ENCODE results near the gene SHISAL2B.

Gene SHISAL2B

DNA sequence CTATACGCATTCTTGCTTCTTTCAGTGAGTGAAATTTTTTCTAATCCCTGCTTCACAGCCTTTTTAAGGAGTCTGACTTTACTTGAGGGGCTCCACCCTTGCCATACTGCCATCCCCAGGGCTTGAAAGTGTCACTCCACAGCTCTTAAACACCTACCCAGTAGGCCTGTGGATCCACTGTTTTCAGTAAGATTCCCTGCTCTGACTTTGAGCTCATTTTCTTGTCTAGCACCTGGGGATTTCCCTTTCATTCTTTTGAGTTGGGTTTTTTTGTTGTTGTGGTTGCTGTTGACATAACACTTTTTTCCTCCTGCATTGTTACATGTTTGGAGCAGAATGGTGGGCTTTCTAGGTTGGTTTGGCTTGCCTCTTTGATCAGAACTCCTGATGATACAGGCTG, 54.6 kb downstream of the SHISAL2B start:
- Histone ChIP-seq H3K9ac (ENCODE audit: low read length) (no peak overlapping the region), H2AFZ (ENCODE audit: low read depth, low read length) (no peak overlapping the region), H3K18ac (ENCODE audit: low read depth in 1 of 2, low read length in 2 of 2) (no peak overlapping the region), H3K4ac (ENCODE audit: low read depth in 1 of 2, low read length in 2 of 2) (no peak overlapping the region), H3K4me3 (ENCODE audit: insufficient read depth in 1 of 2, low read depth in 1 of 2, low read length in 2 of 2) (no peak overlapping the region), H3K23ac (ENCODE audit: low read length in 2 of 2) (no peak overlapping the region), H3K79me1 (replicated peaks; ENCODE audit: low read length, poor library complexity, severe bottlenecking) (peaks cover 26% of the 10 kb centered on the region), H3K9me3 (ENCODE audit: control insufficient read depth, low read length) (no peaks in the 10 kb centered on the region), H3K27me3 (ENCODE audit: control insufficient read depth in 1 of 2, insufficient read depth in 1 of 2, low read length in 2 of 2) (no peaks in the 10 kb centered on the region), H2AK5ac (ENCODE audit: low read length, severe bottlenecking) (no peak overlapping the region), H3K36me3 (ENCODE audit: control insufficient read depth in 1 of 2, insufficient read depth in 2 of 2, low read depth in 1 of 2, low read length in 2 of 2) (peaks cover 0 to 23% of the 10 kb centered on the region in 2 experiments), H2BK5ac (ENCODE audit: low read depth, low read length, poor library complexity, severe bottlenecking) (no peak overlapping the region), H4K8ac (ENCODE audit: low read length) (no peak overlapping the region), H3K4me1 (ENCODE audit: control insufficient read depth, insufficient read depth, low read depth, low read length) (no peaks in the 10 kb centered on the region), H3K27ac (ENCODE audit: low read length, poor library complexity, severe bottlenecking) (no peak overlapping the region), H4K91ac (ENCODE audit: low read length) (no peak overlapping the region), H3K4me2 (ENCODE audit: low read length, poor library complexity, severe bottlenecking) (no peak overlapping the region), H3K14ac (ENCODE audit: low read length in 2 of 2) (no peak overlapping the region), H2BK12ac (ENCODE audit: low read length in 2 of 2) (no peak overlapping the region), H2BK120ac (ENCODE audit: low read depth, low read length) (no peak overlapping the region), H2BK15ac (ENCODE audit: low read depth, poor library complexity, severe bottlenecking) (no peak overlapping the region)
- no peak for DNase-seq
- WGBS: 100% methylated on average over 1 of the region's 1 CpG

GRCh38 chr5:64746446-64746845, 56.1 kb downstream of the SHISAL2B start:
- no peak overlapping the region for H3K4me2 ChIP-seq (ENCODE audit: low read length, poor library complexity, severe bottlenecking)
- no peak for DNase-seq
- no peak overlapping the region for H3K4ac ChIP-seq (ENCODE audit: low read depth in 1 of 2, low read length in 2 of 2)
- no peak overlapping the region for H3K4me3 ChIP-seq (ENCODE audit: insufficient read depth in 1 of 2, low read depth in 1 of 2, low read length in 2 of 2)
- H2BK15ac ChIP-seq (ENCODE audit: low read depth, poor library complexity, severe bottlenecking): no peak overlapping the region
- no peak overlapping the region for H2AK5ac ChIP-seq (ENCODE audit: low read length, severe bottlenecking)
- H3K18ac ChIP-seq (ENCODE audit: low read depth in 1 of 2, low read length in 2 of 2): no peak overlapping the region
- 94% methylated on average over 1 of the region's 1 CpG for WGBS
- H2BK12ac ChIP-seq (ENCODE audit: low read length in 2 of 2): no peak overlapping the region
- no peak overlapping the region for H3K14ac ChIP-seq (ENCODE audit: low read length in 2 of 2)
- H3K36me3 ChIP-seq (ENCODE audit: control insufficient read depth in 1 of 2, insufficient read depth in 2 of 2, low read depth in 1 of 2, low read length in 2 of 2): peaks cover 0 to 19% of the 10 kb centered on the region in 2 experiments
- H3K9ac ChIP-seq (ENCODE audit: low read length): no peak overlapping the region
- H3K27me3 ChIP-seq (ENCODE audit: control insufficient read depth in 1 of 2, insufficient read depth in 1 of 2, low read length in 2 of 2): no peaks in the 10 kb centered on the region
- no peak overlapping the region for H2BK120ac ChIP-seq (ENCODE audit: low read depth, low read length)
- no peak overlapping the region for H2AFZ ChIP-seq (ENCODE audit: low read depth, low read length)
- H3K79me1 ChIP-seq (replicated peaks; ENCODE audit: low read length, poor library complexity, severe bottlenecking): peaks cover 25% of the 10 kb centered on the region
- no peak overlapping the region for H3K27ac ChIP-seq (ENCODE audit: low read length, poor library complexity, severe bottlenecking)
- no peaks in the 10 kb centered on the region for H3K9me3 ChIP-seq (ENCODE audit: control insufficient read depth, low read length)
- H3K23ac ChIP-seq (ENCODE audit: low read length in 2 of 2): no peak overlapping the region
- H4K91ac ChIP-seq (ENCODE audit: low read length): no peak overlapping the region
- no peak overlapping the region for H2BK5ac ChIP-seq (ENCODE audit: low read depth, low read length, poor library complexity, severe bottlenecking)
- no peaks in the 10 kb centered on the region for H3K4me1 ChIP-seq (ENCODE audit: control insufficient read depth, insufficient read depth, low read depth, low read length)
- H4K8ac ChIP-seq (ENCODE audit: low read length): no peak overlapping the region

- H3K18ac ChIP-seq (ENCODE audit: low read depth in 1 of 2, low read length in 2 of 2): no peak overlapping the region
- no peak overlapping the region for H3K14ac ChIP-seq (ENCODE audit: low read length in 2 of 2)
- H2AK5ac ChIP-seq (ENCODE audit: low read length, severe bottlenecking): no peak overlapping the region
- WGBS: 81% methylated on average over 3 of the region's 4 CpGs
- no peak overlapping the region for H2BK120ac ChIP-seq (ENCODE audit: low read depth, low read length)
- peaks cover 25% of the 10 kb centered on the region for H3K79me1 ChIP-seq (replicated peaks; ENCODE audit: low read length, poor library complexity, severe bottlenecking)
- no peak overlapping the region for H3K4ac ChIP-seq (ENCODE audit: low read depth in 1 of 2, low read length in 2 of 2)
- no peak overlapping the region for H4K91ac ChIP-seq (ENCODE audit: low read length)
- no peaks in the 10 kb centered on the region for H3K27me3 ChIP-seq (ENCODE audit: control insufficient read depth in 1 of 2, insufficient read depth in 1 of 2, low read length in 2 of 2)
- no peak overlapping the region for H3K23ac ChIP-seq (ENCODE audit: low read length in 2 of 2)
- no peak overlapping the region for H3K27ac ChIP-seq (ENCODE audit: low read length, poor library complexity, severe bottlenecking)
- no peak overlapping the region for H3K4me2 ChIP-seq (ENCODE audit: low read length, poor library complexity, severe bottlenecking)
- no peak overlapping the region for H4K8ac ChIP-seq (ENCODE audit: low read length)
- DNase-seq: no peak
- H3K9ac ChIP-seq (ENCODE audit: low read length): no peak overlapping the region
- H2AFZ ChIP-seq (ENCODE audit: low read depth, low read length): no peak overlapping the region
- no peak overlapping the region for H2BK12ac ChIP-seq (ENCODE audit: low read length in 2 of 2)
- no peak overlapping the region for H2BK15ac ChIP-seq (ENCODE audit: low read depth, poor library complexity, severe bottlenecking)
- H3K9me3 ChIP-seq (ENCODE audit: control insufficient read depth, low read length): no peaks in the 10 kb centered on the region
- no peaks in the 10 kb centered on the region for H3K4me1 ChIP-seq (ENCODE audit: control insufficient read depth, insufficient read depth, low read depth, low read length)
- no peak overlapping the region for H3K4me3 ChIP-seq (ENCODE audit: insufficient read depth in 1 of 2, low read depth in 1 of 2, low read length in 2 of 2)
- no peak overlapping the region for H2BK5ac ChIP-seq (ENCODE audit: low read depth, low read length, poor library complexity, severe bottlenecking)
- peaks cover 0 to 31% of the 10 kb centered on the region in 2 experiments for H3K36me3 ChIP-seq (ENCODE audit: control insufficient read depth in 1 of 2, insufficient read depth in 2 of 2, low read depth in 1 of 2, low read length in 2 of 2)
Measured at GRCh38 chr5:64749385-64749784, 59.1 kb downstream of the SHISAL2B start.

- peaks cover 18% of the 10 kb centered on the region for H3K79me1 ChIP-seq (replicated peaks; ENCODE audit: low read length, poor library complexity, severe bottlenecking)
- H3K14ac ChIP-seq (ENCODE audit: low read length in 2 of 2): no peak overlapping the region
- DNase-seq: no peak
- no peaks in the 10 kb centered on the region for H3K27me3 ChIP-seq (ENCODE audit: control insufficient read depth in 1 of 2, insufficient read depth in 1 of 2, low read length in 2 of 2)
- no peak overlapping the region for H3K4ac ChIP-seq (ENCODE audit: low read depth in 1 of 2, low read length in 2 of 2)
- no peak overlapping the region for H3K27ac ChIP-seq (ENCODE audit: low read length, poor library complexity, severe bottlenecking)
- no peak overlapping the region for H4K91ac ChIP-seq (ENCODE audit: low read length)
- no peak overlapping the region for H2AK5ac ChIP-seq (ENCODE audit: low read length, severe bottlenecking)
- no peak overlapping the region for H3K4me3 ChIP-seq (ENCODE audit: insufficient read depth in 1 of 2, low read depth in 1 of 2, low read length in 2 of 2)
- no peaks in the 10 kb centered on the region for H3K9me3 ChIP-seq (ENCODE audit: control insufficient read depth, low read length)
- H4K8ac ChIP-seq (ENCODE audit: low read length): no peak overlapping the region
- WGBS: no CpG with 5 or more reads among the region's 2 CpGs
- H2BK120ac ChIP-seq (ENCODE audit: low read depth, low read length): no peak overlapping the region
- no peak overlapping the region for H2BK12ac ChIP-seq (ENCODE audit: low read length in 2 of 2)
- H3K18ac ChIP-seq (ENCODE audit: low read depth in 1 of 2, low read length in 2 of 2): no peak overlapping the region
- no peak overlapping the region for H2AFZ ChIP-seq (ENCODE audit: low read depth, low read length)
- no peak overlapping the region for H3K4me2 ChIP-seq (ENCODE audit: low read length, poor library complexity, severe bottlenecking)
- H3K9ac ChIP-seq (ENCODE audit: low read length): no peak overlapping the region
- no peaks in the 10 kb centered on the region for H3K4me1 ChIP-seq (ENCODE audit: control insufficient read depth, insufficient read depth, low read depth, low read length)
- H3K23ac ChIP-seq (ENCODE audit: low read length in 2 of 2): no peak overlapping the region
- no peak overlapping the region for H2BK15ac ChIP-seq (ENCODE audit: low read depth, poor library complexity, severe bottlenecking)
- no peak overlapping the region for H2BK5ac ChIP-seq (ENCODE audit: low read depth, low read length, poor library complexity, severe bottlenecking)
- H3K36me3 ChIP-seq (ENCODE audit: control insufficient read depth in 1 of 2, insufficient read depth in 2 of 2, low read depth in 1 of 2, low read length in 2 of 2): peaks cover 0 to 34% of the 10 kb centered on the region in 2 experiments
Measured at GRCh38 chr5:64754066-64754465, 63.8 kb downstream of the SHISAL2B start.
